Cardiac fibroblast (primary cell): ENCODE measurements around the gene ENPP6.

ENCODE experiments used
- DNase-seq, 2 donors: peaks; one replicate each; pipeline versions ENCODE4 v3.0.0 to v3.0.0-alpha.2; 2010; ENCODE audit warnings: low read depth in 2 of 2
- H3K4me3 ChIP-seq, 2 donors: replicated peaks in 1 of 2; 1 replicate in 1 of 2; 2 replicates in 1 of 2; pipeline ENCODE4 v1.5.1; 2011; ENCODE audit warnings: low read depth in 2 of 2, low read length in 2 of 2, mild to moderate bottlenecking in 2 of 2, moderate library complexity in 1 of 2
- TF ChIP-seq, protein P1 (sequence below): IDR thresholded peaks from one replicate; pipeline ENCODE4 v1.5.1; 2011; ENCODE audit warnings: low read depth, mild to moderate bottlenecking, low read length, inconsistent platforms

ENPP6 gene

DNA sequence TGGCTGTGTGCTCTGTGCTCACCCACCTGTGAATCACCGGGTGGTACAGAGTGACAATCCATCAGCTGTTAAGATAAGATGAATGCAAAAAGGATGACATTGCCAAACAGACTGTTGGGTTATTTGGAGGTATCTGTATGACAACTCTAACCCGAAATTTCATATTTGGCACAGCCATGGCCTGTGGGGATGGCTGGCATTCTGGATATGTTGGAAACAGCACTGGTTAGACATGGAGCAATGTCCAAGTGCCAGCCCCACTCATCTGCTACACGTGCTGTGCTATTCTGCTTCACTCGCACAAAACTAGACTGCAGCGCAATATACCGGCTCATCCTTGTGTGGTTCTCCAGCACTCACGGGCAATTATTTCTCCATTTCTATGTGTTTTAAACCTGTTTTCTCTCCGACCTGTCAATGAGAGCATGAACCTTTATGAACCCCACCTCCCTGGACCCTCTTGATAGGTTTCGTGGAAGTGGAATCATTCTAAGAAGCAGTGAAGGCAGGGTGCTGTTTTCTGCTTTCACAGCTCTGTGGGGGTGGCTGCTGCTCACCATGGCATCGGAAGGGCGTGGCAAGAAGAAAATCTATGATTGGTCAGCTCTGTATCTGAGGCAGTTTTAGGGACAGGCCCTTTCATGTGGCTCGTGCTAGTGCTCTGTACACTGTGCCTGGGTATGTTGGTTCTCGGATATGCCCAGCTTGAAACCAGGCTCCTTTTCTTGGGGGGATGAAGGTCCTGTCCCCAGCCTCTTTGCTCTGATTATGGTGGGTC is 94.9 kb downstream of the ENPP6 start:
- DNase-seq, result no peak
- TF ChIP-seq, protein P1, sequence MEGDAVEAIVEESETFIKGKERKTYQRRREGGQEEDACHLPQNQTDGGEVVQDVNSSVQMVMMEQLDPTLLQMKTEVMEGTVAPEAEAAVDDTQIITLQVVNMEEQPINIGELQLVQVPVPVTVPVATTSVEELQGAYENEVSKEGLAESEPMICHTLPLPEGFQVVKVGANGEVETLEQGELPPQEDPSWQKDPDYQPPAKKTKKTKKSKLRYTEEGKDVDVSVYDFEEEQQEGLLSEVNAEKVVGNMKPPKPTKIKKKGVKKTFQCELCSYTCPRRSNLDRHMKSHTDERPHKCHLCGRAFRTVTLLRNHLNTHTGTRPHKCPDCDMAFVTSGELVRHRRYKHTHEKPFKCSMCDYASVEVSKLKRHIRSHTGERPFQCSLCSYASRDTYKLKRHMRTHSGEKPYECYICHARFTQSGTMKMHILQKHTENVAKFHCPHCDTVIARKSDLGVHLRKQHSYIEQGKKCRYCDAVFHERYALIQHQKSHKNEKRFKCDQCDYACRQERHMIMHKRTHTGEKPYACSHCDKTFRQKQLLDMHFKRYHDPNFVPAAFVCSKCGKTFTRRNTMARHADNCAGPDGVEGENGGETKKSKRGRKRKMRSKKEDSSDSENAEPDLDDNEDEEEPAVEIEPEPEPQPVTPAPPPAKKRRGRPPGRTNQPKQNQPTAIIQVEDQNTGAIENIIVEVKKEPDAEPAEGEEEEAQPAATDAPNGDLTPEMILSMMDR, result no peak
- H3K4me3 ChIP-seq, result no peak overlapping the region

DNA sequence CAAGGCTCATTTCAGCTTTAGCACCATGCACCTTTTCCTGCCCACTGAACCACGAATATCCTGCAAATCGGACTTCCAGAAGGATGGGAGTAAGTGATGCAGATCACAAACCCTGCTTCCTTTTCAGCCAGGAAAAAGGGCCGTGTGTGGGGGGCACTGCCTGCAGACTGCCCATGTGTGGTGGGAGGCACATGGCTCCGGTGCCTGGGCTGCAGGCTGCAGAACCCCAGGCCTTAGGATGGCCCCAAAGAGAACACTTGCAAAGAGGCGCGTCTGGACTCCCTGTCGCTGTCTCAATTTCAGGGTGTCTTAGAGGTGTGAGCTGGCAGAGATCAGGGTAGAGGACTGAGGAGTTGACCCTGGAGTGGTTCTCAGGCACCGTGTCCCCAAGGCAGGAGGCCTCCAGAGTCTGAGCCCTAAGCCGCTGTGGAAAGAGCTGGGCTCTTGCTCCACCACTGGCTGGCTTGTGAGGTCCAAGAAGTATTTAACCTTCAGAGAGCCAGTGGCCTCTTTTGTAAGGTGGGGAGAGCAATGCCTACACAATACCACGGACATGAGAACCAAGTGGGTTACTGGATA is 97.0 kb downstream of the ENPP6 start:
- no peak overlapping the region for H3K4me3 ChIP-seq
- no peak for DNase-seq
- TF ChIP-seq, protein P1, result no peak

DNA sequence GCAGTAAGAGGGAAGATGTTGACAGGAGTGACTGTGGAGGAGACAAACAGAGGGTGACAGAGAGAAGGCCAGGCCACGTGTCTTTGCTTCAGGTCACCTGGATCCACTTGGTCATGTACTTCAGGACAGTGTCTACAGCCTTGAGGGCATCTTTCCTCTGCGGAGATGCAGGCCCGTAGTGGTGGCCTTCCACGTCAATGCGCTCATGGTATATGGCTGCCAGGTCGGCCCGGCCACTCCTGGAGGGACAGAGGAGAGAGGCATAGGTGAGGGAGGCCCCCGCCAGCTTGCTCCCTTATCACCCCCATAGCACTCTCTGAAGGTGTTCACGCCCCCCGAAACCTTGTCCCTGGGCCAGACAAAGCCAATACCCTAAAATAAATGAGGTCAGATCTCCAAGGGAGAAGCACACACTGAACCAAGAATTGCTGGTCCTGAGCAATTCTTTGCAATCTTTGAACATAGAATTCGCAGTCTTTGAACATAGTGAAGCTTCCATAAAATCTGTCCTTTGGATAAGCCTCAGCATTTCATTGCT is 99.9 kb downstream of the ENPP6 start:
- TF ChIP-seq, protein P1, result no peak
- no peak overlapping the region for H3K4me3 ChIP-seq
- DNase-seq, result no peak

DNA sequence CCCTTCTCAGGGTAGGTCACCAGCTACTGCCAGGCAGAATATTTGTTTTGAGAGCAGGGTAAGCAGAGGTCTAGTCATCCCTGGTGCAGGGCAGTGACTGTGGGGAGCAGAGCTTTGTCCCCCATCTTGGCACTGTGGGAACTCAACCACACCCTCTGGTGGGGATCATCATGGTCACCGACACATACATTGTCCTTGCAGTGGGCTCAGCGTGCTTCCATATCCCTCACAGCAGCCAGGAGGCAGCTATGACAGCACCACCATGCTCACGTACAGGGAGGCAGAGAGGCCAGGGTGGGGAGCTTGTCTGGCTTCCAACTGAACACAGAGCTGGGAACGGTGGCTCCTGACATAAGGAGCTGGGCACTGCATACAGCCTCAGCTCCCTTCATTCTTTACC is 102.3 kb downstream of the ENPP6 start:
- TF ChIP-seq, protein P1, result no peak
- H3K4me3 ChIP-seq, result no peak overlapping the region
- DNase-seq, result no peak

DNA sequence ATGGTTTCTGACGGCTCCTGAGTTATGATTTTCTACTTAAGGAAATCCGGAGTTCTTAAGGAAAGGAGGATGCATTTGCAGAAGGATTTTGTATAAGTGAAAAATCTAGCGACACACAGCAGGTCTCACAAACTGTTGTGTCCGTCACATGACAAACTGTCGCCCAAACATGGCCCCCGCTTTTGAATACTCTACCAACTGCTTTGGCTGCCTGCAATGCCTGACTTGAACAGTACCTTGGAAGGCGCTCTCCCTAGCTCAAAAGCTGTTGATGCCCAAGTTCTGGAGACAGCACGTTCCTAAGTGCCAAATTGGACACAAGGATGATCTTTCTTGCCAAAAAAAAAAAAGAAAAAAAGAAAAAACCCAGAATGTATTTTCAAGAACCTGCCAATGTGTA is 103.2 kb downstream of the ENPP6 start:
- TF ChIP-seq, protein P1, result no peak
- no peak overlapping the region for H3K4me3 ChIP-seq

DNA sequence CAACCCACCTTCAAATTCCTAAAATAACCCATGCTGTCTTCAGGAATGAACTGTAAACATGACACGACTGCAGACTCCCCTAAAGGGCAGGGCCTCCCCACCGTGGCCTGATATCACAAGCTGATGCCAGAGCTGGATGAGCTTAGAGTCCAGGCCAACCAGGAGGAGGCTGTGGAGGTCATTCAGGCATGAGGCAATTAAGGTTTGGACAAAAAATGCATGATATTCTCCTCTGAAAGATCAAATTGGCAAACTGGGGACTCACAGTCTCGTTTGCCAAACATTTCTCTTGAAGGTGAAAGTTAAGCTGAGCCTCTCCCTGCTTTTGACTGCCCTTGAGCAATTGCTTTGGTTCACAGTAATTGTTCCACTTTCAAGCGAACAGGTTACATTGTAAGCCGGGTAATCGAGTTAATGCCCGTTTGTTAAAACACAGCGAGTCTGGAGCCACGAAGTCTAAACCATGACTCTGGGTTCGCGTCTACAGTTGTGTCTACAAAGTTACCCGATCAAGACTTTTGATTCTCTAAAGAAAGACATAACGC is 105.6 kb downstream of the ENPP6 start:
- no peak overlapping the region for H3K4me3 ChIP-seq
- no peak for DNase-seq
- TF ChIP-seq, protein P1, result no peak

More for the DNA sequence above, 103.2 kb downstream of the ENPP6 start:
- no peak for DNase-seq
